ENCODE data around the gene LPGAT1.

DNA sequence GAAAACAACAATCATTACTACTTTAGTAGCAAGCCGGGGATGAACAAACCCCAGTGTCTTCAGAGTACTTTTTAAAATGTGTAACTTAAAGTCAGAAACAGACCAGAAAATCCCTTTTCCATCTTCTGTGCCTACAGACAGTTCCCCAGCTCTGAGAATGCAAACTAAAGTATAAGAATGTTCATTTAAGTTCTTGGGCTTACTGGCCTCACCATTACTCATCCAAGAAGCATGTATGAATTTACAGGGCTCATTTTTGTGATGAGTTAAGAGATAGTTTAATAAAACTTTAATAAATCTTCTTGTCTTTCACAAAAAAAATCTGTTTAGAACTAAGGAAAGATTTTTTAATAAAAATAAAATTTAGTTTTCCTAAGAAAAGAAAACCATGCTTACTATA, 4.6 kb downstream of the LPGAT1 start:
- TF ChIP-seq, protein P1, sequence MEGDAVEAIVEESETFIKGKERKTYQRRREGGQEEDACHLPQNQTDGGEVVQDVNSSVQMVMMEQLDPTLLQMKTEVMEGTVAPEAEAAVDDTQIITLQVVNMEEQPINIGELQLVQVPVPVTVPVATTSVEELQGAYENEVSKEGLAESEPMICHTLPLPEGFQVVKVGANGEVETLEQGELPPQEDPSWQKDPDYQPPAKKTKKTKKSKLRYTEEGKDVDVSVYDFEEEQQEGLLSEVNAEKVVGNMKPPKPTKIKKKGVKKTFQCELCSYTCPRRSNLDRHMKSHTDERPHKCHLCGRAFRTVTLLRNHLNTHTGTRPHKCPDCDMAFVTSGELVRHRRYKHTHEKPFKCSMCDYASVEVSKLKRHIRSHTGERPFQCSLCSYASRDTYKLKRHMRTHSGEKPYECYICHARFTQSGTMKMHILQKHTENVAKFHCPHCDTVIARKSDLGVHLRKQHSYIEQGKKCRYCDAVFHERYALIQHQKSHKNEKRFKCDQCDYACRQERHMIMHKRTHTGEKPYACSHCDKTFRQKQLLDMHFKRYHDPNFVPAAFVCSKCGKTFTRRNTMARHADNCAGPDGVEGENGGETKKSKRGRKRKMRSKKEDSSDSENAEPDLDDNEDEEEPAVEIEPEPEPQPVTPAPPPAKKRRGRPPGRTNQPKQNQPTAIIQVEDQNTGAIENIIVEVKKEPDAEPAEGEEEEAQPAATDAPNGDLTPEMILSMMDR (conservative IDR thresholded peaks at IDR 0.05), result no peak
- TF ChIP-seq ZFX (IDR thresholded peaks at IDR 0.05), result no peak
